Measurements from ENCODE around the gene KRT17. TPM values are rescaled to one million over a fixed set of nuclear protein-coding genes. Genes with fewer than 3 reads are reported as not detected.
A peak's percentile ranks its signal among the peaks of the same experiment; 100 is the strongest.
"Not testable (repeated sequence)": the region's sequence is repeated elsewhere in the genome, so short reads cannot be mapped to it uniquely, and the experiment has no call there.

KRT17 gene
- polyA plus RNA-seq, 1 donor (not counting 4 experiments of a cell fraction or from before 2014, with no cell fraction given): 8,666 TPM

DNA sequence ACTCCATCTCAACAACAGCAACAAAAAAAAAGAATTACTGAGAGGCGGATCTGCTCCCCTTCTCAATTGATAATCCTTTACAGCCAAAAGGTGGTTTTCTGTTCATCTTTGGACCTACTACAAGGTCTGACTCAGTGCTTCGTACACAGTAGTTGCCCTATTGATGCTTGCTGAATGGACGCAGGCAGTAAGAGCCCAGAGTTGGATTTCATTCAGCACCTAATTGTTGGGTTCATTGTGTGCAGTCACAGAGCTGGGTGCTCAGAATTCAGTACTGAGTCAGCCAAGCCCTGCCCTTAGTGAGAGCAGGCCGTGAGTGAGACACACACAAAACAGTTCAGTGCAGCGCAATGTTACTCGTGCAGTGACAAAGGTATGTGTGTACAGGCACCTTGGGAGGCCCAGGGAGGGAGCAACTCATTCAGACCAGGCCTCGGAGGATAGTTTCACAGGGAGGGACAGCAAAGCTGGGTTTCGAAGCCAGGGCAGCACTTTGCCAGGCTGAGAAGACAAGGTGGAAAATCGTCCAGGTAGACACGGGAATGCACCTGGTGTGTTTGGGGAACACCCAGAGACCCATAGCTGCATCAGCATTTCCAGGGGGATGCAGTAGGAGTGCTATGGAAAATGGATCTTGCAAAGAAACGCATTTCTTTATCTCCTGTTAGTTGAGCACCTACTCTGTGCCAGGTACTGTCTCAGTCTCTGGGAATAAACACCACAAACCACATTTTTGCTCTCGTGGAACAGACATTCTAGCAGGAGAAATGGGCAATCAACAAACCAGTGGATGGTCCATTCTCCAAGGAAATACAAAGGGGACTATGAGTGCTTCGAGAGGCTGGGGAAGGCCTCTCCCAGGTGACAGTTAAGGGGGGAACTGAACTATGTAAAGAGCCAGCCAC is 18.1 kb upstream of the KRT17 start:
- Histone ChIP-seq H3K9me1 (ENCODE audit: control insufficient read depth, extremely low read depth, insufficient read depth, low read length) (no peaks in the 10 kb centered on the region), H2AFZ (ENCODE audit: control insufficient read depth, low read length) (peak overlapping the region; percentile 0), H3K4me1 (ENCODE audit: control insufficient read depth, extremely low read depth, insufficient read depth, low read length) (peaks cover 25% of the 10 kb centered on the region), H3K9me3 (ENCODE audit: control insufficient read depth, low read depth, low read length) (no peaks in the 10 kb centered on the region), H3K36me3 (ENCODE audit: control insufficient read depth in 2 of 2, extremely low read depth in 1 of 2, insufficient read depth in 2 of 2, low read length in 2 of 2) (no peaks in the 10 kb centered on the region), H4K20me1 (ENCODE audit: control insufficient read depth, extremely low read depth, insufficient read depth, low read length) (no peaks in the 10 kb centered on the region), H3K4me2 (ENCODE audit: control insufficient read depth, extremely low read depth, insufficient read depth, low read depth, low read length) (no peak overlapping the region), H3K79me2 (ENCODE audit: control insufficient read depth, insufficient read depth, low read length) (no peaks in the 10 kb centered on the region), H3K27me3 (ENCODE audit: control insufficient read depth, extremely low read depth, insufficient read depth, low read length) (no peaks in the 10 kb centered on the region), H3K9ac (ENCODE audit: control insufficient read depth, extremely low read depth, insufficient read depth, low read length) (peak overlapping the region; percentile 34), H3K4me3 (ENCODE audit: control insufficient read depth in 2 of 3, extremely low read depth in 1 of 3, insufficient read depth in 2 of 3, low read depth in 1 of 3, low read length in 3 of 3) (no peak overlapping the region), H3K27ac (ENCODE audit: control insufficient read depth, insufficient read depth, low read length) (peak overlapping the region; percentile 65)
- TF ChIP-seq CTCF (optimal IDR thresholded peaks at IDR 0.05 in 1 of 3, IDR thresholded peaks at IDR 0.05 in 1 of 3, conservative IDR thresholded peaks at IDR 0.05 in 1 of 3; ENCODE audit: extremely low read depth in 1 of 3, insufficient read depth in 2 of 3, low read length in 3 of 3) (no peak), EZH2 (IDR thresholded peaks at IDR 0.05; ENCODE audit: low read length) (no peak)
- peak; percentile 97 for FAIRE-seq
- dilution Hi-C loops (cut with MboI; ENCODE audit: extremely low pct_ligation_motif_present, low sequenced_read_pairs): no loop called here
- DNase-seq (ENCODE audit: low read depth, low spot score): no peak

DNA sequence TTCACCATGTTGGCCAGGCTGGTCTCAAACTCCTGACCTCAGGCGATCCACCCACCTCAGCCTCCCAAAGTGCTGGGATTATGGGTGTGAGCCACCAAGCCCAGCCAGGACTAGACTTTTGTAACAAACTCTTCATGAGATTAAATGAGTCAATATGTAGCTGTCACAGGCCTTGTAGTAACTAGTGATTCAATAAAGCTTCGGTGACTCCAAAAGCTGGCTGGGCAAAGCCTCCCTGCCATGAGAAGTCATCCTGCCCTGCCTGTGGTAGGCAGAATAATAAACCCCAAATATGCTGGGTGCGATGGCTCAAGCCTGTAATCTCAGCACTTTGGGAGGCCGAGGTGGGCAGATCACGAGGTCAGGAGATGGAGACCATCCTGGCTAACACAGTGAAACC is 16.2 kb upstream of the KRT17 start:
- FAIRE-seq: not testable (repeated sequence)

More for the DNA sequence above, 16.2 kb upstream of the KRT17 start:
- H3K4me2 ChIP-seq (ENCODE audit: control insufficient read depth, extremely low read depth, insufficient read depth, low read depth, low read length); H3K9me3 ChIP-seq (ENCODE audit: control insufficient read depth, low read depth, low read length); DNase-seq (ENCODE audit: low read depth, low spot score); dilution Hi-C loops (cut with MboI; ENCODE audit: extremely low pct_ligation_motif_present, low sequenced_read_pairs); H3K27ac ChIP-seq (ENCODE audit: control insufficient read depth, insufficient read depth, low read length); H4K20me1 ChIP-seq (ENCODE audit: control insufficient read depth, extremely low read depth, insufficient read depth, low read length); H3K79me2 ChIP-seq (ENCODE audit: control insufficient read depth, insufficient read depth, low read length); H2AFZ ChIP-seq (ENCODE audit: control insufficient read depth, low read length); H3K4me3 ChIP-seq (ENCODE audit: control insufficient read depth in 2 of 3, extremely low read depth in 1 of 3, insufficient read depth in 2 of 3, low read depth in 1 of 3, low read length in 3 of 3); H3K36me3 ChIP-seq (ENCODE audit: control insufficient read depth in 2 of 2, extremely low read depth in 1 of 2, insufficient read depth in 2 of 2, low read length in 2 of 2); H3K9me1 ChIP-seq (ENCODE audit: control insufficient read depth, extremely low read depth, insufficient read depth, low read length); H3K27me3 ChIP-seq (ENCODE audit: control insufficient read depth, extremely low read depth, insufficient read depth, low read length); H3K9ac ChIP-seq (ENCODE audit: control insufficient read depth, extremely low read depth, insufficient read depth, low read length): not testable (repeated sequence)
- H3K4me1 ChIP-seq (ENCODE audit: control insufficient read depth, extremely low read depth, insufficient read depth, low read length): peaks cover 15% of the 10 kb centered on the region

Data from keratinocyte (primary cell).